MCF 10A (cell line): ENCODE results near the gene FFAR3. TPM values are rescaled to one million over a fixed set of nuclear protein-coding genes. Genes with fewer than 3 reads are reported as not detected.

Experiments
- BruUV-seq: library from RNA; stranded (reverse); fragments of 400-500 nt; replicated peaks from 2 replicates; lab custom pipeline; 2021; lab: Mats Ljungman, UMichigan
- CTCF ChIA-PET: fragments of 300-600 bp; sonication (Branson Sonifier 250); formaldehyde crosslinking; extraction: SDS; loops from one replicate; lab custom pipeline; 2021; ENCODE audit warnings: antibody characterized with exemption, inconsistent platforms; lab: Yijun Ruan, JAX
- POLR2A ChIA-PET: fragments of 300-600, 350-650 bp; sonication (Branson Sonifier 250); formaldehyde crosslinking; extraction: SDS; loops from one replicate; lab custom pipeline; 2020; ENCODE audit warnings: antibody characterized with exemption, inconsistent platforms; lab: Yijun Ruan, JAX
- DNase-seq: peaks from one replicate; pipeline ENCODE4 v3.0.0-alpha.2; 2018; ENCODE audit not compliant: unreplicated experiment
- H3K27ac Mint-ChIP-seq: one replicate; pipeline ENCODE4 v1.8.0; 2022; ENCODE audit warnings: mild to moderate bottlenecking, low read depth, mixed read lengths; ENCODE audit not compliant: unreplicated experiment
- H3K27me3 Mint-ChIP-seq: one replicate; pipeline ENCODE4 v1.8.0; 2022; ENCODE audit warnings: mixed read lengths; ENCODE audit not compliant: insufficient read depth, unreplicated experiment
- H3K36me3 Mint-ChIP-seq: one replicate; pipeline ENCODE4 v1.8.0; 2022; ENCODE audit warnings: mild to moderate bottlenecking, moderate library complexity, mixed read lengths; ENCODE audit not compliant: insufficient read depth, unreplicated experiment
- H3K4me1 Mint-ChIP-seq: one replicate; pipeline ENCODE4 v1.8.0; 2022; ENCODE audit warnings: mixed read lengths; ENCODE audit not compliant: insufficient read depth, unreplicated experiment
- H3K4me3 Mint-ChIP-seq: one replicate; pipeline ENCODE4 v1.8.0; 2022; ENCODE audit warnings: mild to moderate bottlenecking, moderate library complexity, mixed read lengths; ENCODE audit not compliant: unreplicated experiment
- H3K9me3 Mint-ChIP-seq: one replicate; pipeline ENCODE4 v1.8.0; 2022; ENCODE audit warnings: mixed read lengths; ENCODE audit not compliant: unreplicated experiment
- CTCF ChIP-seq: fragments of 200-600 bp; IDR thresholded peaks from one replicate; pipeline ENCODE4 v1.8.0; 2022; ENCODE audit warnings: antibody characterized with exemption, mild to moderate bottlenecking; ENCODE audit not compliant: unreplicated experiment
- intact Hi-C: fragments of 100-400 bp; cut with micrococcal nuclease; formaldehyde crosslinking; loops from 2 replicates; pipeline ENCODE4 v1.14.1; 2022
- microRNA-seq: library from miRNA; unstranded; fragments of <30 nt; microRNA quantifications from one replicate; pipeline ENCODE4 v1.2.0, GENCODE V29; 2022
- total RNA-seq: library from RNA; stranded (reverse); gene quantifications from 2 replicates; pipeline ENCODE4 v1.2.3, GENCODE V29; 2022

Gene FFAR3
- total RNA-seq, 1 experiment from 2014 or later: not detected

GRCh38 chr19:35407619-35408018 lies 49.4 kb downstream of the FFAR3 start:
- DNase-seq: no peak
- H3K27me3 Mint-ChIP-seq: peaks cover 48% of the 10 kb centered on the region
- H3K9me3 Mint-ChIP-seq: no peaks in the 10 kb centered on the region
- H3K4me3 Mint-ChIP-seq: no peak overlapping the region
- no peak overlapping the region for H3K27ac Mint-ChIP-seq
- ChIA-PET CTCF (interaction anchor here (1.0 kb wide), 1 partner anchor 46 kb away, joined by 3 read pairs; no protein-coding TSS in a partner anchor), POLR2A (no interaction called here)
- no peak for TF ChIP-seq CTCF
- H3K36me3 Mint-ChIP-seq: no peaks in the 10 kb centered on the region
- peaks cover 6% of the 10 kb centered on the region for H3K4me1 Mint-ChIP-seq
- BruUV-seq: no TSS peak
- intact Hi-C loops: no loop called here

DNA sequence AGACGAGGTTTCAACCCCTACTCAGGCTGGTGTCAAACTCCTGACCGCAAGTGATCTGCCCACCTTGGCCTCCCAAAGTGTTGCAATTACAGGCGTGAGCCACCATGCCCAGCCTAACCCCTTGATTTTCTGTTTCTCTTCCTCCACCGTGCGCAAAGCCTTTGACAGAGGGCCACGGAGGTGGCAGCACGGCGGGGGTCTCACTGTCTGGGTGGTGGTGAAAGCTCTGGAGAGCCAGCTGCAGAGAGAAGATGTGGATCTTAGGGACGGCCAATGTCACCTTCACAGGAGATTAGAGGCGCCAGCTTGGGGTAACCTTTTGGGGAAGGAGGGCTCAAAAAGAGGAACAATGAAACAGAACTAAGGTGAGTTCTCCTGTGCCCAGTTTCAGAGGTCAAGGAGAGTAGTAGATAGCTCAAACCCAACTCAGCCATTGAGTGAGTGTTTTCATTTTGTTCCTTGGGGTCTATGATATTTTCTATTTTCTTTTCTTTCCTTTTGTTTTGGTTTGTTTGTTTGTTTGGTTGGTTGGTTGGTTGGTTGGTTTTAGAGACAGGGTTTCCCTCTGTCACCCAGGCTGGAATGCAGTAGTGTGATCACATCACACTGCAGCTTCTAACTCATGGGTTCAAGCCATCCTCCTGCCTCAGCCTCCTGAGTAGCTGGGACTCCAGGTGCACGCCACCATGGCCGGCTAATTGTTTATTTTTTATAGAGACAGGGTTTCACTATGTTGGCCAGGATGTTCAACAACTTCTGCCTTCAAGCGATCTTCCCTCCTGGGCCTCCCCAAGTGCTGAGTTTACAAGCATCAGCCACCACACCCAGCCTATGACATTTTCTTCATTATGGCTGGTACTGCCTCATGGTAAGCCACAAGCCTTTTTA lies 50.3 kb downstream of the FFAR3 start:
- CTCF ChIA-PET: interaction anchor here (0.6 to 1.2 kb wide), 5 partner anchors 26 to 794 kb away, joined by 3 to 4 read pairs (median 3); no protein-coding TSS in a partner anchor

GRCh38 chr19:35409191-35409590 lies 50.9 kb downstream of the FFAR3 start:
- intact Hi-C loops: no loop called here
- BruUV-seq: no TSS peak

More for the DNA sequence above, 50.3 kb downstream of the FFAR3 start:
- no peak overlapping the region for H3K4me3 Mint-ChIP-seq
- intact Hi-C loops: no loop called here
- no peak for TF ChIP-seq CTCF
- POLR2A ChIA-PET: interaction anchor here (0.7 to 0.9 kb wide), 2 partner anchors 10 to 193 kb away, joined by 3 to 5 read pairs; no protein-coding TSS in a partner anchor
- peaks cover 6% of the 10 kb centered on the region for H3K4me1 Mint-ChIP-seq
- no peak for DNase-seq
- no peaks in the 10 kb centered on the region for H3K9me3 Mint-ChIP-seq
- H3K27ac Mint-ChIP-seq: no peak overlapping the region
- H3K36me3 Mint-ChIP-seq: no peaks in the 10 kb centered on the region
- H3K27me3 Mint-ChIP-seq: peaks cover 57% of the 10 kb centered on the region
- no TSS peak for BruUV-seq

More at GRCh38 chr19:35409191-35409590, 50.9 kb downstream of the FFAR3 start:
- no peaks in the 10 kb centered on the region for H3K36me3 Mint-ChIP-seq
- H3K4me3 Mint-ChIP-seq: no peak overlapping the region
- no peaks in the 10 kb centered on the region for H3K9me3 Mint-ChIP-seq
- ChIA-PET POLR2A (interaction anchor here (0.7 kb wide), 1 partner anchor 193 kb away, joined by 5 read pairs; no protein-coding TSS in a partner anchor), CTCF (interaction anchor here (0.7 to 1.2 kb wide), 2 partner anchors 56 to 87 kb away, joined by 3 to 4 read pairs; no protein-coding TSS in a partner anchor)
- DNase-seq: no peak
- H3K27me3 Mint-ChIP-seq: peaks cover 63% of the 10 kb centered on the region
- peaks cover 6% of the 10 kb centered on the region for H3K4me1 Mint-ChIP-seq
- H3K27ac Mint-ChIP-seq: no peak overlapping the region
- no peak for TF ChIP-seq CTCF

Small RNA genes lying within 50 kb of the gene (microRNA-seq; reads per million reads assigned to microRNA genes)
- not detected for gene MIR5196

Other genes with a start within 250 kb of the FFAR3 start
- 4.3 and 6.9 TPM in 2 replicates for gene FXYD3, start 242.6 kb upstream of the FFAR3 start, total RNA-seq
- gene LGI4, start 223.4 kb upstream of the FFAR3 start, total RNA-seq: 0.91 TPM in 1 of 2 replicates, not detected in the other
- gene FXYD1, start 219.6 kb upstream of the FFAR3 start, total RNA-seq: not detected in 2 replicates
- gene FXYD7, start 215.2 kb upstream of the FFAR3 start, total RNA-seq: not detected in 2 replicates
- gene FXYD5, start 203.7 kb upstream of the FFAR3 start, total RNA-seq: 150 and 159 TPM in 2 replicates
- not detected in 2 replicates for gene FAM187B, start 129.7 kb upstream of the FFAR3 start, total RNA-seq
- gene LSR, start 109.5 kb upstream of the FFAR3 start, total RNA-seq: 60.6 and 64.1 TPM in 2 replicates
- gene USF2, start 89.5 kb upstream of the FFAR3 start, total RNA-seq: 81.6 and 95.7 TPM in 2 replicates
- gene HAMP, start 75.9 kb upstream of the FFAR3 start, total RNA-seq: not detected in 2 replicates
- not detected in 2 replicates for gene MAG, start 66.3 kb upstream of the FFAR3 start, total RNA-seq
- 0.56 and 1.7 TPM in 2 replicates for gene CD22, start 29.3 kb upstream of the FFAR3 start, total RNA-seq
- not detected in 2 replicates for gene FFAR1, start 10.6 kb upstream of the FFAR3 start, total RNA-seq
- not detected in 2 replicates for gene GPR42, start 12.6 kb downstream of the FFAR3 start, total RNA-seq
- not detected in 2 replicates for gene FFAR2, start 89.8 kb downstream of the FFAR3 start, total RNA-seq
- gene KRTDAP, start 132.0 kb downstream of the FFAR3 start, total RNA-seq: not detected in 2 replicates
- gene DMKN, start 155.2 kb downstream of the FFAR3 start, total RNA-seq: 86.2 and 90.7 TPM in 2 replicates
- gene SBSN, start 169.9 kb downstream of the FFAR3 start, total RNA-seq: 0.61 TPM in 1 of 2 replicates, not detected in the other
- gene GAPDHS, start 175.0 kb downstream of the FFAR3 start, total RNA-seq: not detected in 2 replicates
- gene TMEM147, start 187.2 kb downstream of the FFAR3 start, total RNA-seq: 110 and 123 TPM in 2 replicates
- gene ATP4A, start 205.2 kb downstream of the FFAR3 start, total RNA-seq: not detected in 2 replicates
- gene PMIS2, start 227.7 kb downstream of the FFAR3 start, total RNA-seq: not detected in 2 replicates